COR-L47 (cell line): Measurements from ENCODE around the gene NCAPG2.

Experiments used
- DNase-seq: peaks from one replicate; lab custom pipeline; 2025; lab: John Stamatoyannopoulos, UW

The NCAPG2 gene

DNA sequence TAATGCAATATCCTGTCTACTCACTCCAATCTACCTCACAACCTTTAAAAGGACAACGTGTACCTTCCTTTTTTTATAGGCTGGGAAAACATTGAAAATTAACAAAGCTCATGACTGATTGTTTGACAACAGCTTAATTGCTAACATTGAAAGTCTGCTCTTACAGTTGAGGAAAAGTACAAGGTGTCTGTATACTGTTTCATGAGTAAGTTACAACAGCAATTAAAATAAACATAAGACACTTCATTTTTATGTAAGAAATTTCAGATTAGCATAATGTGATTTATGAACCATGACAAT is 28.6 kb upstream of the NCAPG2 start:
- DNase-seq = no peak

DNA sequence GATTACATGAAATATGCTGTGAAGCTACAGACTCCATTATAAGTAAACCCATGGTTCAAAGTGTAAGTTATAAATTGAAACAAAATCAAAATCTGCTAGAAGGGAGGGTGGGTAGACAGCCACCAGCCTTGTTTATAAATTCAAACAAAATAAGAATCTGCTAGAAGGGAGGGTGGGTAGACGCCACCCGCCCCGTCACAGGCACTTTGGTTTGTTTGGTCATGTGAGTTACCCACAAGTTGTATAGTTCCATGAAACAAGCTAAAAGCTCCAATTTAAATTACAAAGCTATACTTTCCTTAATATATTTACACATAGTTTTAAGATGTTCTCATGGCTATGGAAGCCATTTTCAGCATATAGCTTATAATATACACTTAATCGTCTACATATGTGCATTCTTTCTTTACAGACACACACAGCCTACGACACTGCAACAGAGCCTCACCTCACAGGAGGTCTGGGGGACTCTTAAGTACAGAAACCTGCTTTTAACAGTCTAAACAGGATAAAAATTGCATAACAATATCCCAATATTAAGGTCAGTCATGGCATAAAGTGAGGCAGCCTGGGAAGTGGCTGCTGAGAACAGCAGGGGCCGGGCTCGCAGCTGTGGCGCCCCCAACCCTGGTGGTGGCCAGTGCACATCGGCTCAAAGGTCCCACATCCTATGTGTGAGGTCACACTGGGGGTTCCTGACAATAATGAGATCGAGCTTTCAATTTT is 28.1 kb upstream of the NCAPG2 start:
- no peak for DNase-seq

DNA sequence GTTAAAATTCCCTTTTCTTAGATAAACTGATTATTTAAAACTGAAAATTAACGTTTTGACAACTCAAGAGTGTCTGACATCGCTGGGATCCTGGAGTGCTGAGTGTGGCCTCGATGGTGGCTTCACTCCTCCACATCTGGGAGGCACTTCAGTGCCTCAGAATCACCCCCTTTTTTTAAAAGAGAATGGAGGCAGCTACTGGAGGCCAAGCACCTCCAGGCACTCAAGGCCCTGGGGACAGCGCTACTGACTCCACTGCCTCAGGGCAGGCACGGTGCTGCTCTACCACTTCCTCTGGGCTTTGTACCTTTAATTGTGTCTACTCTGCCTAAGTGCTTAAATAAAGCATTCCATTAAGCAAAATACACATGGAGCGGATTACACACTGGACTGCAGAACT is 27.2 kb upstream of the NCAPG2 start:
- no peak for DNase-seq

DNA sequence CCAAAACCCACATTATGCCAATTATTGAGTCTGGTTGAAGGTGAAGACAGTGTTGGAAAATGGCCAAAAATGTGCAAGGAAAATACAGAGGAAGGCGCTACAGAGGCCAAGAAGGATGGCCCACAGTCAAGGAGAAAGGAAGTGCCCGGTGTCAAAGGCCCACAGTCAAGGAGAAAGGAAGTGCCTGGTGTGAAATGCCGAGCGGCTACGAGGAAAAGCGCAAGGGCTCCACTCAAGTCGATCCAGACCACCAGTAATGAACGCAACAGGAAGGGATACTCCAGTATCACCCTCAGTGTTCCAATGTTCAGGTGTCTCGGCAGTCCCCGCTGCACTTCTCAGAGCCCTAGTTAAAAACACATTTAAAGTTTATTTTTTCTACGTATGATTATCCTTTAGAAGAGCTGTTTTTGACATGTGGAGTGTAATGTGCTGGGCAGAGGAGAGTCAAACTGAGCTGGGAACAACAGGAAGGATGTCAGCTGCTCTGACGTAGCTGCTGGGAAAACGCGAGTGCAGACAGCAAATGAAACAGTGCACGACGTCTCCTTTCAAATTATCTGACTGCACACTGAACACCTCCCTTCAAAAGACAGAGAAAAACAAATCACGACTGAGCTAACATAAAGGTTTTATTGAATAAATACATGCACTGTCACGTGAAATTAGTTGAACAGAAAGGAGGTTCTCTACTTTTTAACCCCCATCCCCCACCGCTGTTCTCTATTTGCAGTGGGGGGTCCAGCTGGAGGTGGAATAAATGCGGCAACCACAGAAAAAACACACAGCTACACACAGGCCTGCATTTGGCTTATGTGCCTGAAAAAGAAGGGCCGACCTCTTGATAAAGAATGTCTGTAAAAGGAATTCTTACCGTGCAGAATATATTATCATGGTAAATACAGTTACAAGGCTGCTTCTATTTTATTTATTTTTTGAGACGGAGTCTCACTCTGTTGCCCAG is 26.1 kb upstream of the NCAPG2 start:
- DNase-seq = no peak

DNA sequence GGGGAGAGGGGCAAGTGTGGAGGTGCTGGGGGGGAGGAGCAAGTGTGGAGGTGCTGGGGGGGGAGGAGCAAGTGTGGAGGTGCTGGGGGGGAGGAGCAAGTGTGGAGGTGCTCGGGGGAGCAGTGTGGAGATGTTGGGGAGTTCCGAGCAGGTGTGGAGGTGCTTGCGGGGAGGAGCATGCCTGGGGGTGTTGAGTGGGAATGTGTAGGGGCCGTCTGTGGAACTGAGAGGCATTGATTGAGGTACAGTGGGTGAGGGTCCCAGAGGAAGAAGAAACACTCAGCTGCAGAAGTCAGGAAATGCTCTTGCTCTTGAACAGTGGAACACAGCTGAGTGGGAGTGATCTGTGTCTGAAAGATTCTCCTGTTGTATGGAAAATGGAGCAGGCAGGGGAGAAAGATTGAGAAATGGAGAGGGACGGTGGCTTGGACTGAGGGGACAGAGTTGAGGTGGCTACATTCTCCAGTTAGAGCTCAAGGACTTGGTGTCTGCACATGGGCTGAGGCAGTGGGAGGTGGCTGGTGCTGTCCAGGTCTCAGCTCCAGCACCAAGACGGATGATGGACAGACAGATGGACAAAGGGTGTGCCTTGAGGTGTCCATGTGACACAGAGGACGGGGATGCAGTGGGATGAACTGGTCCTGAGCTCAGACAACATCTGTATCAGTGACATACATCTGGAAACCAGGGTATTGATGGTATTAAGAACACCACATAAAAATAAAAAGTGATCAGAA is 25.2 kb upstream of the NCAPG2 start:
- no peak for DNase-seq

DNA sequence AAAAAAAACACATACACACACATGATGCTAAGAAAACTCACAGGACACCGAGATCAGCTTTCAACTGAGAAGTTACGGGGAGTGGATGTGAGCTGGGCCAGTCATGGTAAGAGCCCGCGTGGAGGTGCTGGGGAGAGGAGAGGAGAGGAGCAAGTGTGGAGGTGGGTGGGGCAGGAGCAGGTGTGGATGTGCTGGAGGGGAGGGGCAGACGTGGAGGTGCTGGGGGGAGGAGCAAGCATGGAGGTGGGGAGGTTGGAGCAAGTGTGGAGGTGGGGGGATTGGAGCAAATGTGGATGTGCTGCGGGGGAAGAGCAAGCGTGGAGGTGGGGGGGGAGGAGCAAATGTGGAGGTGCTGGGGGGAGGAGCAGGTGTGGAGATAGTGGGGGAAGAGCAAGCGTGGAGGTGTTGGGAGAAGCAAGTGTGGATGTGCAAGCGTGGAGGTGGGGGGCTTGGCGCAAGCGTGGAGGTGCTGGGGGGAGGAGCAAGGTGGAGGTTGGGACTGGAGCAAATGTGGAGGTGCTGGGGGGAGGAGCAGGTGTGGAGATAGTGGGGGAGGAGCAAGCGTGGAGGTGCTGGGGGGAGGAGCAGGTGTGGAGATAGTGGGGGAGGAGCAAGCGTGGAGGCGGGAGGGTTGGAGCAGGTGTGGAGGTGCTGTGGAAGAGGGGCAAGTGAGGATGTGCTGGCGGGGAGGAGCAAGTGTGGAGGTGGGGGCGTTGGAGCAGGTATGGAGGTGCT is 24.5 kb upstream of the NCAPG2 start:
- peak; percentile 15 for DNase-seq

DNA sequence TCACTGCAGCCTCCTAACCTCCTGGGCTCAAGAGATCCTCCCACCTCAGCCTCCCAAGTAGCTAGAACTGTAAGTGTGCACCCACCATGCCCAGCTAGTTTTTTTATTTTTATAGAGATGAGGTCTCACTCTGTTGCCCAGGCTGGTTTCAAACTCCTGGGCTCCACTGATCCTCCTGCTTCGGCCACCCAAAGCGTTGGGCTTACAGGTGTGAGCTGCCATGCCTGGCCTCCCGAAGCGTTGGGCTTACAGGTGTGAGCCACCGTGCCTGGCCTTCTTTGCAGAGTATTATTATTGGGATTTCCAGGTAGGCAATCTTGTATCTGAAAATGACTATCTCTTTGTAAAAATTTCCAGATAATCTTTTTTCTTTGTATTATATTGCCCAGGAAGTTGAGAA is 23.1 kb upstream of the NCAPG2 start:
- DNase-seq = no peak

DNA sequence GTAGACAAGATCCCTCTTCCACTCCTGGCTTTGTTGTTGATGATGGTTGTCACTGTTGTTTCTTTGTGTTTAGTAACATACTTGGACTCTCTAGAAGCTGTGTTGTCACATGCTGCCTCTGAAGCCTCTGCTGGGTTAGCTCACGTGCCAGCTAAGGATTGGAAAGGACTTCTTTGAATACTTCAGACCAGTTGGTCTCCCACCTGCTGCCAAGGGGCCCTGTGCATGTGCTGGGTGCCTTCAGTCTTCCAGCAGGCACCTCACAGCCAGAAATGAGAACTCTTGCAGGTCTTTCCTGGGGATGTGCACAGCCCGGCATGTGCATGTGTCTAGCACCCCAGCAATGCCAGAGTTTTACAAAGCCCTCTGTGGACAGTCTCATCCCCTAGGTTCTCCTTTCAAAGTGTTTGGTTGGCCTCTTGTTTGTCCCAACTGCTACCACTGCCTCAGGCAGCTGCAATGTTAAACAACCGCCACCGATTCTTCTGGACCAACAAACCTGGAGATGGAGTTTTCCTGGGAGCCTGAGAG is 21.7 kb upstream of the NCAPG2 start:
- no peak for DNase-seq

DNA sequence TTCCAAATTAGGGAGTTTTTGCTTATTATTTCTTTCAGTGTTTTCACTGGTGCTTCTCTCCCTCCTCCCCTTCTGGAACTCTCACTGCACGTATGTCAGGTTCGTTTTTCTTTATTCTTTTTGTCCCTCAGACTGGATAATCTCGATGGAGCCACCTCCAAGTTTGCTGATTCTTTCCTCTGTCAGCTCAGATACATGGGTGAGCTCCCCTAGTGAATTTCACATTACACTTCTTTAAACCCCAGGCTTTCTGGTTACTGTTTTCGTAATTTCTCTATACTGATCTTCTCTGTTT is 20.8 kb upstream of the NCAPG2 start:
- no peak for DNase-seq

DNA sequence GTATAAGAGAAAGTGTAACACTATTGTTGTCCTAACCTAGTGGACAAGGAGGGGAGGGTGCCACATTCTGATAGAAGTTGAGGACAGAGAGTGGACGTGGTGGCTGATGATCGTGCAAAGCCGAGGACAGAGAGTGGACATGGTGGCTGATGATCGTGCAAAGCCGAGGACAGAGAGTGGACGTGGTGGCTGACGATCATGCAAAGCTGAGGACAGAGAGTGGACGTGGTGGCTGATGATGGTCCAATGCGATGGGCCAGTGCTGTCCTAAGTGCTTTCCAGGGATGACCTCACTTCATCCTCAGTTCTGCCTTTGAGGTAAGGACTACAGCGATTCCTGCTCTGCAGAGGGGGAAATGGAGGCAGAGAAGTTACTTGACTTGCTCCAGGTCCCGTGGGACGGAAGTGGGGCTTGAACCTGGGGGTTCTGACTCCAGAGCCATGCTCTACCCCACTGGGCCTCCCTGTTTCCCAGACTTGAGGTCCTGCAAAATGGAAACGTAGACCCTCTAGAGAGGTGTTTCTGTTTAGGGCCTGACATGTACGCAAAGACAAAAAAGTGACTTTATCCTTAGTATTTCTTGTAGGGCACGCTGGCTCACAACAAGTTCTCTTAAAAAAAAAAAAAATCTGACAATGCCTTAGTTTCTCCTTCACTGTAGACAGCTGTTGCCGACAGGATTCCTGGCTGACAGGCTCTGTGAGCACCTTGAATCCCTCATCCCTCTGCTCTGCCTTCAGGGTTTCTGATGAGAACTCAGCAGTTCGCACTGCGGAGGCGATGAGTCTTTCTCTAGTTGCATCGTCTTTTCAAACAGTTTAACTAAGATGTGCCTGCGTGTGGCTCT is 20.3 kb upstream of the NCAPG2 start:
- no peak for DNase-seq

DNA sequence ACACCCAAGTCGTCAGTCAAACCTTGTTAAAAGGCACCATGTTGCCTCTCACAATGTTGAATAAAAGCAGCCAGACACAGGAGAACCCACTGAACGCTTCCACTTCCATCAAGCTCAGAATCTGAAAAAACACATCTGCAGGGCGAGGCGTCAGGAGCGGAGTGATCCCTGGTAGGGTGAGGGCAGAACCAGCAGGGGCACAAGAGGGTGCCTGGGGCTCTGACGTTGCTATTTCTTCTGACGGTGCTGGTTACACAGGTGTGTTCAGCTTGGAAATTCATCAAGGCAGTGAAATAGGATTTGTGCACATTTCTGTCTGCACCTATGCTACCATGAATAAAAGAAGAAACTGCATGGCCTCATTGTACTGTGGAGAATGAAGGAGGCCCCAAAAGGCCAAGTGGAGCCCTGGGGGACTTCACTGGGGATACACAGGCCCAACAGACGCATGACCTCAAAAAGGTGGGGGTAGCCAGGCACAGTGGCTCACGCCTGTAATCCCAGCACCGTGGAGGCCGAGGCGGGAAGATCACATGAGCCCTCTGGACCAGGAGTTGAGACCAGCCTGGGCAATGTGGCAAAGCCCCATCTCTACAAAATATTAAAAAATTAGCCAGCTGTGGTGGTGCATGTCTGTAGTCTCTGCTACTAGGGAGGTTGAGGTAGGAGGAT is 19.2 kb upstream of the NCAPG2 start:
- DNase-seq = no peak

DNA sequence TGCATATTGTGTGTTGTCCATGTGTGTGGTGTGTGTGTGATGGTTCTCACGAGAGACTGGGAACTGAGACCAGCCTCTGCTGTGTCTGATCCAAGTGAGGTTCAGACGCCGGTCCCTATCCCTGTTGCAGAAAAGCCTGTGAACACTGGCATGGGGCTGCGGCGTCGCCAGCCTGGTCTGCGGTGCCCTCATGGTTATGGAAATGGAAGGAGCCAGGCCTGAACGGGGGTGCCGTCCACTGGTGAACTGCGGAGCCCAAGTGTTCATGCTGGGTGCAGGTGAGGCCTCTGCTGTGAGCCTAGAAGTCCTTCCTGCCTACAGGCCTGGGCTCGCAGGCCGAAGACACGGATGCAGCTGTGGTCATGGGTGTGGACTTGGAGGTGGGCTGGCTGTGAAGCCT is 18.7 kb upstream of the NCAPG2 start:
- DNase-seq = no peak

DNA sequence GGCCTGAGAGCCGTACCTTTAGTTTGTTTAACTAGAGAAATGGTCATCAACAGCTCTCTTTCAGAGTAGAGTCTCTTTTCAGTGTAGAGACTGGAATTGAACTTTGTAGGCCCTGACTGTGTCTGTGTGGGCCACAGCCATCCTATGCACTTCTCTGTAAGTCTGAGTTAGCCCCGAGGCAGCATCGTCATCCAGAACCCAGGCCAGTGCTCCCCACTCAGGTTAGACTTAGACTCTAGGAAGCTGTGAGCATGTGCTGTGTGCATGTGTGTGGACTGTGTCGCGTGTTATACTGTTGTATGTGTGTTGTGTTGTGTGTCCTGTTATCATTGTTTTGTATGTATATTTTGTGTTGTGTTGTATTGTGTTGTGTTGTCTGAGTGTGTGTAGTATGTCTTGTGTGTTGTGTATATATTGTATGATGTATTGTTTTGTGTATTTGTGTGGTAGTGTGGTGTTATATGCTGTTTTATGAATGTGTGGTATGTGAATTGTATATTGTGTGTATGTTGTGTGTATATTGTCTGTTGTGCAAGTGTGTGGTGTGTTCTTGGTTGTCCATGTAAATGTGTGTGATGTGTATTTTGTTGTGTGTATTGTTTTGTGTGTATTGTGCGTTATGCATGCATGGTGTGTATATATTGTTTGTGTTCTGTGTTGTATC is 18.1 kb upstream of the NCAPG2 start:
- no peak for DNase-seq

DNA sequence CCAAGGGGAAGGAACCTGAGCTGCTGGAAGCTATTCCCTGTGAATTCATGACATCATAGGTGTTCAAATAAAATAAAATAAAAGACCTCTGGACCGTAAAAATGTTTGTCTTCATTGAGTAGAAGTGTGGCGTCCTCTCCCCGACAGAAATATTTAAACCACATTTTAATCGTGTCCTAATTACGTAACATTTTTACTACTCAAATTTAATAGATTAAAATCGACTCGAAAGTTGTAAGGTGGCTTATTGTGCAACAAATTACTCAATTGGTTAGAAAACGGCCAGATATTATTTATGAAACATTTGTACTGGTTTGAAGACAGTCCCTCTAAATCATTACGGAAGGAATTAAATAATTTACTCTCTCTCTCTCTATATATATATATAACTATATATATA is 15.5 kb upstream of the NCAPG2 start:
- DNase-seq = no peak

DNA sequence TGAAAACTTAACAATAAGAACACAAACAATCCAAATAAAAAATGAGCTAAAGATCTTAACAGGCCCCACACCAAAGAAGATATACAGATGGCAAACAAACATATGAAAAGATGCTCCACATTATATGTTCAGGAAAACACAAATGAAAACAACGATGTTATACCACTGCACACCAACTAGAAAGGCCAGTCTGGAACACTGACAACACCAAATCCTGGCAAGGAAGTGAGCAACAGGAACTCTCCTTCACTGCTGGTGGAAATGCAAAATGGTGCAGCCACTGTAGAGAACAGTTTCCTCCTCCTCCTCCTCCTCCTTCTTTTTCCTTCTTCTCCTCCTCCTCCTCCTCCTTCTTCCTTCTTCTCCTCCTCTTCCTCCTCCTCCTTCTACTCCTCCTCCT is 12.2 kb upstream of the NCAPG2 start:
- no peak for DNase-seq

DNA sequence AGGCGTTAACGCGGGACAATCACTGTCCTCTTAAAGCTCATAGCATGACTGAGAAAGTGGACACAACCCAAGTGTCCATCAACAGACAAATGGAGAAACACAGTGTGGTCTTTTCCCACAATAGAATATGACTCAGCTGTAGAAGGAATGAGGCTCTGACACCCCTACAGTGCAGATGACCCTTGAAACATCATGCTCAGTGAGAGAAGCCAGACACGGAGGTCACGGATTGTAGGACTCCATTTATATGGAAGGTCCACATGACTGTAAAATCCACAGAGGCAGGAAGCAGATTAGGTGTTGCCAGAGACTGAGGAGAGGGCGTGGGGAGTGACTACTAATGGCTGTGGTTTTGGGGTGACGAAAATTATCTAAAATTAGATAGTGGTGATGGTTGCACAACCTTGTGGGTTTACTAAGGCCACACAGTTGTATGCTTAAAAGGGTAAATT is 6.1 kb upstream of the NCAPG2 start:
- DNase-seq = no peak

DNA sequence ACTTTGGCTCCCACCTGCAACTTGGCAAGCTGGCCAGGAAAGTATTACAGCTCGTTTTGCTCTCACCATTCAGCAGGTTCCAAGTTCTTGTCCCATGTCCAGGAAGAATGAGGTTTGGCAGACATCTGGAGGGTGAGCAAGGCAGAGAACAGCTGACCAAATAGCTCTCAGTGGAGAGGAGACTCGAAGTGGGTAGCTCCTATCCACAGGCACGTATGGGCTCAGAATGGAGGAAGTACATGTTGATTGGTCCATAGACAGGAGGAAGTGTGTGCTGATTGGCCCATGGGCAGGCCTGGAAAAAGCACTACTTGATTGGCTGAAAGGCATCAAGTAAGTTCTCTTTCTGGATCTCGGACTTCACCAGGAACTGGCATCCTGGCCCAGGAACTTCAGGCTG is 3.0 kb upstream of the NCAPG2 start:
- DNase-seq = no peak

DNA sequence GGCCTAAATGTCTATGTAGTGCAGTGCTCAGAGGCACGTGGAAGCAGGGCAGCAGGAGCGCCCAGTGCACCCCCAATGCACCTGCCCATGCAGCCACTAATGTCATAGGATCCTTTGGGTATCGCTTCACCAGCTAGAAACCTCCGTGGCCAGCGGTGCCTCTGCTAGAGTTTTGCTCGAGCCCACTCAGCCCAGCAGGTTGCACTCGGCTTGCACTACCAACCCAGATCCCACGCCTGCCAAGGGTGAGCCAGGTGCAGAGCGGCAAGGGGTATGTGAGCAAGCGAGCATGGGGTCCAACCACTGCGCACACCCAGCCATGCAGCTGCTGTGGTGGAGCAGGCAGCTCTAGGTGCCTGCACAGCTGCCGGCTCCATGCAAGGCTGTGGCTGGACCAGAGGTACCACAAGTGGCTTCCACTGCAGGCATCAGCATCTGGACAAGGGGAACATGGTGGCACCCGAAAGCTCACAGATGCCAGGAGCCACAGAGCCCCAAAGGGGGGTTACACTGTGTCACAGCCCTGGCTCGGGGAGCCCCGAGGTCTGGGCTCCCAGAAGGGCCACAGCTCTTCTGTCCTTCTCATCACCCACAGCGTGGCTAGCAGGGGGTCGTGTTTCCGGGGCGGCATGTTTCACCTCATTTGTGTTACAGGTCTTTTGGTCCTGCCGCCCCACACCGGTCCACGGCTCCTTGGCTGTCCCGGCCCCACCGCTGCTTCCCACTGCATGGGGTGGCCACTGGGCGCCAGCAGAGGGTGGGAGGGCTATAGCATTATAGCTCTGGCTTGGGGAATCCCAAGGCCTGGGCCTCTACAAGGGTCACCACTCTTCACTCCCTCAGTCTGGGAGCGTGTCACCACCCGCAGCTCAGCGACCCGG is 2.3 kb upstream of the NCAPG2 start:
- no peak for DNase-seq

DNA sequence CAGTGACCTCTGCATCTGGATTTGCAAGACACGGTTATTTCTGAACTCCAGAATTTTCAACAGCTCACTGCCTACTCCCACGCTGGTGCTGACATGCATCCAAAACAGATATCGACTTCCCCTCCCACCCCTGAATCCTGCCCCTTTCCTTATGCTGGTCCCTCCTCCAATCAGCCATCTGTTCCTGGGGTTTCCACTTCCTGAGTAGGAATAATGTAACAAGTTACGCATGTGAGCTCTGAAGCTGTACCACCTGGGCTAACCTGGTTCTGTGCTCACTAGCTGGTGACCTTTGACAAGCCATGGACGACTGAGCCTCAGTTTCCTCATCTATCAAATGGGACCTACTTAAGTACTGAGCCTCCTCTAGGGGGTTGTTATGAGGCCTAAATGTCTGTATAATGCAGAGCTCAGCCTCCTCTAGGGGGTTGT is 1.7 kb upstream of the NCAPG2 start:
- DNase-seq = no peak
